HG03460 (cell line): ENCODE data around the gene INPP5D.

ENCODE experiments used
- ATAC-seq: cut with Tn5 transposase; IDR thresholded peaks from one replicate; pipeline ENCODE4 v1.9.1; 2021; ENCODE audit not compliant: unreplicated experiment

INPP5D gene

DNA sequence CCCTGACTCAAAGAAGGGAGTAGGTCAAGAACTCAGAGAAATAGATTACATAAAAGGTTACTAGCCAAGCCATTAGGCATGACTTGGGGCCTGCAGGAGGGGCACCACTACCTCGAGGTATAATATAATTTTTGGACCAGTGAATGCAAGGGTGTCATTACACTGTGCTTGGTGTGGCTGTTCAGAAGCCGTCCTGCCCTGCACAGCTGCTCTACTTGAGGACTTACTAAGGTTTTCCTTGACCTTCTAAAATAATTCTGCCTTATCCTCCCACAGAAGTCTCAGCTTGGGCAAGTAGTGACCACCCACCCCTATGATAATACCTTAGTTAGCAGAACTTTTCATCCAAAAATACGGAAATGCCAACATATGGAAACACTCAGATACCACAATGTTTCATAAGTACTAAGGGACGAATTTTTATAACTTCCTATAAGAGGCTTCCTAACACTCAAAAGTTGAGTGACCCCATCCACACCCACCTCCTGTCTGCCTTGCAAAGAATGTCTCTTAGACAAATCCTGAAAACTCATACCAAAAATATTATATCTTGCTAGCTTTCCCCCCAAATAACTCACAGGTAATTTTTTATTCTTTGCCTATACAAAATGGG, 173.6 kb downstream of the INPP5D start:
- ATAC-seq, result no peak

DNA sequence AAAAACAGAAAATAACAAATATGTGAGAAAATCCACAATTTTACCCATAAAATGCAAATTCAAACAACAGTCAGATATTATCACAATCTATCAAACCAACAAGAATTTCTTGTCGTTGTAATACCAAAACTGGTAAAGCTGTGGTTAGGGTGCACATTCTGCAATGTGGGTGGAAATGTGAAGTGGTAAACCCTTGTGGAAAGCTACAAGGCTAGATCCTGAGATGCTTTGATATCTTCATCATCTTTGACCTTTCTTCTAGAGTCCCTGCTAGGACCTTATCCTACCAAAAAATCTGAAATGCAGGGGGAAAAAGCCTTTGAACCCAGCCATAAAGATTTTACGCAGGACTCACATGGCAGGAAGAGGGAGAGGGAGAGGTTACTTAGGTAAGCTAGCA, 174.1 kb downstream of the INPP5D start:
- no peak for ATAC-seq

DNA sequence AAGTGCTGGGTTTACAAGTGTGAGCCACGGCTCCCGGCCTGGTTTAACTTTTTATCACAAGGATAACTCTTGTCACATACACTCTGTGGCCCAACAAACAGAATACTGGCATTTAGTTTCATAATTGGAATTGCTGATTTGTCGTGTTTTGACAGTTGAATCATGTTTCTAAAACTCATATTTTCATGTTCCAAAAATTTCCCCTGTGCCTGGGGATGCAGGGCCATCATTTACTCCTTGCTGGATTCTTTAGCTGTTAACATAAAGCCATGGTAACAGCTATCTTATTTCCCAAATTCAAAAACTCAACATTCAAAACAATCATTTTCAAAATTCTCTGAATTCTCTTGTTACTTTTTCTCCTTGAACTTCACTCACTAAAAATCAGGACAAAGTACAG, 174.9 kb downstream of the INPP5D start:
- ATAC-seq, result no peak

DNA sequence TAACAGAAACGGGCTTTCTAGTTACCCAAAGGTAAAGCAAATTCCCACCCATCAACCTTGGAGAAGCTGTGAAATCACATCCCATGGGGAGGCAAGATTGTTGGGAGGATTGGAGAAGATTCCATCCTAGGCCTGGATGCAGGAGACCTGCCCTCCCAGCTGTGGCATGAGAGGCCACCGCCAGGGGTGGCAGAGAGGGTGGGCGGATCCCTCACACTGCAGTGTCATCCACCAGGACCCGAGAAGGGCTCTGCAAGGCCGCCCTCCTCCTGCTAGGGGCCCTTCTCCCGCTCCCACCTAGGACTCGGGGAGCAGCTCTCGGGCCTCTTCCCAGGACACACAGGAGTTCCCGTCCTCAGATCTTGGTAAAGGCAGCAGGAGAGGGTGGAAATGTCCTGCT, 175.8 kb downstream of the INPP5D start:
- no peak for ATAC-seq

DNA sequence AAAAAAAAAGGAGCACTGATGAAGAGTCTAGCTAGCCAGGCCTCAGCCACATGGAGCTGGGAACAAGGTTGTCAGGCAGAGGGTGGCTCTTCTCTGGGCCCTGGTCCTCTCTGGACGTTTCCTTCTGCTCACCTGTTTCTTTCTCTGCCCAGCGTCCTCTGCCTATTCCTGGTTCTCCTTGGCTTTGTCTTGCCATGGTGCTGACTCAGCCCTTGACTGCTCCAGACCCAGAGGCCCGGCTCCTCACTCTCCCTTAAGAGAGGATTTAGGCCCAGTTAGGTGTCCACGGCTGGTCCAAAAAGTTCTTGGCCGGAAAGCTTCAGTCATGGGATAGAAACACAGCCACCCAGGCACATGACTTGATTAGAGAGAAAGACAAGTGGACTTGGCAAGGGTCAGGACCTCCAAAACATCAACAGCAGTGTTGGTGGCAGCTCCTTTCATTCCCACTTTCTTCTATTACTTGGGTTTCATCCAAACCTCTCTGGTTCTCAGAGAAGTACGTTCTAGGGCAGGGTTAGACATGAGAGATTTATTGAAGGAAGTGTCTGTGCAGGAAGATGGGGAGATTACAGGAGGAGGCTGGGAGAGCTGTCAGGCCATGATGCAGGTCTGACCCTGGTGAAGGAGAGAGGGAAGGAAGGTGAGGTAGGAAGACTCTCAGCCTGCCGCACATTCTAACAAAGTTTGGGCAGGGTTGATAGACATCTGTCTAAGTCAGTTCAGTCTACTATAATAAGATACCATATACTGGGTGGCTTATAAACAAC, 176.9 kb downstream of the INPP5D start:
- no peak for ATAC-seq

DNA sequence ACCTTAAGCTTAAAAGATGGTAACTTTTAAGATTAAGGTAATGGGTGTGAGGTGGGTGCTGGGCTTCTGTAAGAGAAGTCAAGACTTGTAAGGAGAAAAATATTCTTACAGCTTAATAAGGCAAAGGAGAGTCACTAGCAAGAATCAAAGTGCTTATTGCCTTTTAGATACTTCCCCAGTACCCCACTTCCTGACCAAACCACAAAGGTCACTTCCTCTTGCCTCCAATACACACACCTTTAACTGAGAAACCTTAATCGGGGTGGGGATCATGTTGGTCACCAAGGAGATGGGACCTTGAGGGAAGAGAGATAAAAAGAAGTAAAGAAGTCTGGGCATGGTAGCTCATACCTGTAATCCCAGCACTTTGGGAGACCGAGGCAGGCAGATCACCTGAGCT, 180.8 kb downstream of the INPP5D start:
- no peak for ATAC-seq

DNA sequence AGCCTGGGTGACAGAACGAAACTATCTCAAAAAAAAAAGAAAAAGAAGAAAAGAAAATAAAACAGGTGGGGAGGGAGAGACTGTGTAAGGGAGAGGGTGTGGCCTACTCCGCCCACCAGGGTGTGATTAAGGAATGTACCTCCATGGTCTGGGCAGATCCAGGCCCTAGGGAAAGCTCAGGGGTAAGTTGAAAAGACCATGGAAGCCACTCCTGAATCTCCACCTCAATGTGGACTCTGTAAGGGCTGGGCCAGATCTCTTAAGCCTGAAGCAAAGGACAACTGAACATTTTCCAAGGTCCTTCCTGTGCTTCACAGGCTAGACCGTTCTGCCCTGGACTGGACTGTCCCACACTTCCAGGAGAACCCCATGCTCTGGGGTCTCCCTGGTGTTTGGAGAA, 181.7 kb downstream of the INPP5D start:
- no peak for ATAC-seq

DNA sequence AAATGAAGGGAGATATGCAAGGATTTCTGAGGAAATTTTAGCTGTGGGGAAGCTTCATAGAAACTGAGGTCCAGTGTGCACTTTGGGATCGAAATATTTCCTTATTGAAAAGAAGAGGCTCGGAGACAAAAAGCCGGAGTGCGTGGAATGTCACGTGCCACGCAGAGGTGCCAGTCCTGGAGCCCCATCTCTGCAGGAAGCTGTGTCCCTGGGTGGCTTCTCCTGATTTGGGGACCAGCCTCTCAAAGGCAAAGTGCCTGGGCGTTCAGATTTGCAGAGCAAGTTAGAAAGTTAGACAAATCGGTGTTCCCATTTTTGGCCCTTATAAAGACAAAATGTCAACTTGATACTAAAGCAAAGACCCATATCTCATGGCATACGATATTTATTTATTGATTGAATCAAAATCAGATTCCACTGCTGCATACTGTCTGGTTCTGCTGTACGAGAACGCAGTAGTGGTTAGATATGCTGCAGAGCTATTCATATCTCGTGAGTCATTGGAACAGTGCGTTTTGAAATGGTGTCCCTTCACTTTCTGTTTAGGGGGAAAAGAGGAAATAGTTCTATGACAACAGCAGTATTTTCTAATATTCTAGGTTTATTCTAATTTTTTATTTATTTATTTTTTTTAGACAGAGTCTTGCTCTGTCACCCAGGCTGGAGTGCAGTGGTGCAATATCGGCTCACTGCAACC, 182.2 kb downstream of the INPP5D start:
- ATAC-seq, result no peak

DNA sequence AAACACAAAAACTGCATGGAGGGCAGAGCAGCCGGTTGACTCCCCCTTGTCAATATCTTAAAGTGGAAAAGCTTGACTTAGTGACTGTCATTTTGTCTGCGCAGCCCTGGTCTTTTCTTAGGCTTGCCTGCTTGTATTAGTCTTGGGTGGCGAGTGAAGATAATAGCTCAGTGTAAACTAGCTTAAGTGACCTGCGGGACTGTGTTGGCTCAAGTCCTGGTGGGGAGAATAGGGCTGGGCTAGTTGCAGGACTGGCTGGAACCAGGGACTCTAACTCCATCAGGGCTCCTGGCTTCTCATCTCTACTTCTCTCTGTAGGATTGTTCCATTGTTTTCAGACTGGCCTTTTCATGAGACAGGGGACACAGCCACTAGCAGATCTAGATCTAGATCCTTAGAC, 183.2 kb downstream of the INPP5D start:
- no peak for ATAC-seq

DNA sequence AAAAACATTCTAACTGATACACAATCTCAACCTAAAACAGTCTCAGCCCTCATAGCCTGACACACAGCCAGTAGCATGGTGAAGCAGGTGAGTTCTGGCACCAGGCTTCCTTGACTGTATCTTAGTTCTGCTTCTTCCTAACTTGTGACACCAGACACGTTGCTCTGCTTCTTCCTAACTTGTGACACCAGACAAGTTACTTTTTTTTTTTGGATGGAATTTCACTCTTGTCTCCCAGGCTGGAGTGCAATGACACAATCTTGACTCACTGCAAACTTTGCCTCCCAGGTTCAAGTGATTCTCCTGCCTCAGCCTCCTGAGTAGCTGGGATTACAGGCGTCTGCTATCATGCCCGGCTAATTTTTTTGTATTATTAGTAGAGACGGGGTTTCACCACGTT, 184.7 kb downstream of the INPP5D start:
- no peak for ATAC-seq

DNA sequence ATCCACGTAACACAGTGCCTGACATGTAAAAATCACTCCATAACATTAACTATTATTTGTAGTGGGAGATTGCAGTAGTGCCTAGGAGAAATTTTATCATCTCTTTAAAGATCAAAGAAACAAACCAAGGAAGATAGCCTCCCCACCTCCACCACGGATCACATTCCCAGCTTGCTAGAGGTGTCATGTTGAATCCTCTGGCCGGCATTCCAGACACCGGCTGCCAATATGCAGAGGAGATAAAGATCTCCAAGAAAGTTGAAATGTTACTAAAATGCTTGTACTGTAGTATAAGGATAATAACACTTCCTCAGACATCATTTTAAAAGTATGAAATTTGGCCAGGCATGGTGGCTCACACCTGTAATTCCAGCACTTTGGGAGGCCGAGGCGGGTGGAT, 185.3 kb downstream of the INPP5D start:
- ATAC-seq, result no peak

DNA sequence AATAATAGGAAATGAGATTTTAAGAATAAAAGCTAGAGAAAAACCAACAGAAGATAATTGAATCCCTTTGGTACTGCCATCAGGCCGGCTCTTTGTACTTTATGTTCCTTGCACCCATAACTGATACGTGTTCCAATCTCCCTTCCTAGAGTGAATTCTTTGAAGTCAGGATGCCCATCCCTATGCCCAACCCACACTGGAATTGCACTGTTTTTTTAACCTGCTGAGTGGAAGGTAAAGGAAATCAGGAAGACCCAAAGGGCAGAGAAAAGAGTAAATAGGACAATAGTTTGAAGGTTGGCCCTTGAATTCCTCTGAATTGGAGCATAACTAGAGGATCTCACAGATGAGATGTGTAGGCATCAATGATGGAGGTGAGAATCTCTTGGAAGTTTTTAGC, 187.0 kb downstream of the INPP5D start:
- no peak for ATAC-seq

DNA sequence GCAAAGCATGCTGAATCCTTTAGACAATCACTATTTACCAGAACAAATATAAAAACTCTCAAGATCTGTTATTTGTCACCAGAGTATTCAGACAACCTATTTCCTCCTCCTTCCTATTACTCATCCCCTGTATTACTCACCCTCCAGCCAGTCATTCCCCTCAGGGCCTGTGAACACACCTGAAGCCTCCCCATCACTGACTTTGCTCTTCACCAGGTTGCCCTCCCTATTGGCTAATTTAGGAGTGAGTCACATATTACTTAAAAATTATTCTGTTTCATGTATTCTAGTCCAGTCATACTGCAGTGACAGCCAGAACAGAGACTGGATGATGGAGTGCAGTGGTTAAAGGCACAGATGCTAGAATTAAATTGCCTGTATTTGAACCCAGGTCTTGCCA, 187.6 kb downstream of the INPP5D start:
- no peak for ATAC-seq

DNA sequence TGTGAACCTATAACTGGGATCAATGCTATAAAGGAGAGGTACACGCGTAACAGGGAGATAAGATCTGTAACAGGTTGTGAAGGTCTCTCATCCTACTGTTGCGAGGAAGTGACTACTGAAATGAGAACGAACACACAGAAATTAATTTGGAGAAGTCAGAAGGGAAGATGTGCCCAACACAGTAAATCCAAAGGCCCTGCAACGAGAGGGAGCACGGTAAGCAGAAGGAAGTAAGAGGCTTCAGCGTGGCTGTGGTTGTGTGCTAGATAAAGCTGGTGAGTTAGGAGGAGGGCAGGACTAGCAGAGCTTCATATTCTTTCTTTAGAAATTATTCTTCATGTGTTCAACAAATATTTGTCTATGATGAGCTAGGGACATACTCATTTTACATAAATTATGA, 188.9 kb downstream of the INPP5D start:
- no peak for ATAC-seq

DNA sequence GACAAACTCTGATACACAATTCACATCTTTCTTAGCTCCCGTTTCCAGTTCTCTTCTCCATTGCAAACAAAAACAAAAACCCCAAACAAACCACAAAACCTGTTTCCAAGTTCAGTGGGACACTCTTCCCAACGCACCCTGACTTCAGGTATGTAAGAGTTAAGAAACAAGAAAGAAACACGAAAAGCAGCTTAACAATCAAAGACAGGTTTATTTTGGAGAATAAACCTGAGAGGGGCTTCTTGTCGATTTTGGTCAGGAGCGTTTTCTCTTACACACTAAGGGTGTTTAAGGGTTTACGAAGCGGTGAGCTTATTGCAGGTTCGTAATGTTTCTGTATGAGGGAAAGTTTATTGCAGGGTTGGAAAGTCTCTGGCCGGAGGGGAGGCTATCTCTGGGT, 190.4 kb downstream of the INPP5D start:
- no peak for ATAC-seq

DNA sequence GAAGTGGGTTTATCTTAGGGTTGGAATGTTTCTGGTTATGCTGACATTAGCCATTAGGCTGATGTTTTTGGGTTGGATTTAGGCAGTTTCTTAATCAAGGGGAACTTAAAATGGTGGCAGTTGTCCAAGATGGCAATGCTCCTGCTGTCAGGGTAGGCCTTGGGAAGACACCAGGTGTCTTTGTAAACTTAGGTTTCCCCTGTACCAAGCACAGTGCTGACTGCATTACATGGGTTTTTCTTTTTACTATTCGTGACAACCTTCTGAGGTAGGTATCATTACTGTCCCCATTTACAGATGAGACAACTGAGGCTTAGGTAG, 190.8 kb downstream of the INPP5D start:
- ATAC-seq, result no peak

DNA sequence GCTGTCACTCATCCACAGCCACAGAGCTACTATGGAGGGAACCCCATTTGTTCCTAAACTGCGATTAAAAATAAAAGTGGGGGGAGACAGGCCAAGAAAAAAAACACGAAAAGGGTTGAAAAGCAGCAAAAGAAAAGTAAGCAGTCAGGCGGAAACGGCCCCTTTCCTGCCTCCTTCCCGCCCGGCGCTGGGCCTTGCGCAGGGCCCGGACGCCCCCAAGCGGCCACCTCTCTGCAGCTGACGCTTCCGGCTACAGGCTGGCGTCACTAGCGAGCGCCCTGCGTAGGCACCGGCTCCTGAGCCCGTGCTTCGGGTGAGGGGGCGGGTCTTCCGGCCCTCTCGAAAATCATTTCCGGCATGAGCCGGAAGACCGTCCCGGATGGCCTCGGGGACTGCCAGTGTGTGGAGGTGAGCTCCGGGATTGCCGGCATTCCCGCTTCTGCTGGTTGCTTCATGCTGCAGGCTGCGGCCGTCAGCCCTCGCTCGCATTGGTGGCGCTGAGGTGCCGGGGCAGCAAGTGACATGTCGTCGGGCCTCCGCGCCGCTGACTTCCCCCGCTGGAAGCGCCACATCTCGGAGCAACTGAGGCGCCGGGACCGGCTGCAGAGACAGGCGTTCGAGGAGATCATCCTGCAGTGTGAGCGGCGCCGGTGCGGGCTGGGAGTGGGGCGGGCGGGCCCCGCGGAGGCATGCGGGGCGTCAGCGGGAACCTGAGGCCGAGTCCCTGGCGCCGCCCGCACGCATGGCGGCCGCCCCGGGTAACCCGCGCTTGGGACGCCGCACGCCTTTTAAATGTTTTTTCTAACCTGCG, 191.4 kb downstream of the INPP5D start, which contains the start of gene ATG16L1:
Gene ATG16L1 (plus strand): TSS at position 368 of the 811 bp plus-strand sequence. CDS start 155 bp downstream, at position 523.
- peak; percentile 97 for ATAC-seq

DNA sequence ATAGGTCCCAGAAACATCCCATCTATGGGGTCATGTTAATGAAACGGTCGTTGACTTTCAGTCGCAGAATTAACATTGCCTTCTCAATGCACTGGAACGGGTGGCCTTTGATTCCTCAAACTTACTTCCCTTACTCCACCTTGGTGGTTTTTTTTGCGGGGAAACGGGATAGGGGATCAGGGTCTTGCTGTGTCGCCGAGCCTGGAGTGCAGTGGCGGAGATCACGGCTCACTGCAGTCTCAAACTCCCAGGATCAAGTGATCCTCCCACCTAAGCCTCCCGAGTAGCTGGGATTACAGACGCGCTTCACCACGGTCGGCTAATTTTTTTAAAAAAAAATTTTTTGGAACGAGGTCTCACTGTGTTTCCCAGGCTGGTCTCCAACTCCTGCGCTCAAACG, 192.1 kb downstream of the INPP5D start:
- no peak for ATAC-seq

DNA sequence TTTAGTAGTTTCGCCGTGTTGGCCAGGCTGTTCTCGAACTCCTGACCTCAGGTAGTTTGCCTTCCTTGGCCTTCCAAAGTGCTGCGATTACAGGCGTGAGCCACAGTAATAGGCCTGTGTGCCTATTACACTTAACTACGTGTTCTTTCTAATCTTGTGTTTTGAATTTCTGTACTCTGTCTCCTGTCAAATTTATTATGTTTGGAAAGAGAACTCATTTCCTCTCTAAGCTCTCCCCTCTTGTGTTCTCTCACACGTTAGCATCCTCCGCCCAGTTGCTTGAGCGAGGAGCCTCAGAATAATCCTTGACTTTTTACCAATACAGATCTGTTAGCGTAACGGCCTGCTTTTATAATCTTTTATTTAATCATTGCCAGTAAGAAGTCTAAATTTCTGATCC, 195.0 kb downstream of the INPP5D start:
- ATAC-seq, result no peak

DNA sequence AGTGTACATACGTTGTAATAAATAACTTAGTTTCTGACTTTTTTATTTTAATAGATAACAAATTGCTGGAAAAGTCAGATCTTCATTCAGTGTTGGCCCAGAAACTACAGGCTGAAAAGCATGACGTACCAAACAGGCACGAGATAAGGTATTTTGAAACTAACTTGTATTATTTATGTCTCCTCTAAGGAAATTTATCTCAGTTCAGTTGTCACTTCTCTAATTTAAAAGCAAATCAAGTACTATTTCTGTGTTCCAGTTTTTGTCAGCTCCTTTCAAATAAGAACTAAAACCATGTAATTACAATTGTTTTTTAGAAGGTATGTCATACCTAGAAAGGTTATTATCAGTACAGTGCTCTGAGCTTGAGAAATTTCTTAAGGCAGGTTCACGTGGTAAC, 195.9 kb downstream of the INPP5D start:
- ATAC-seq, result no peak
